Measurements from ENCODE around the gene NCKAP5.

- TF ChIP-seq POLR2AphosphoS5 (IDR thresholded peaks at IDR 0.05) (no peak), POLR2A (IDR thresholded peaks at IDR 0.05) (no peak), CTCF (IDR thresholded peaks at IDR 0.05 in 8 of 11, conservative IDR thresholded peaks at IDR 0.05 in 3 of 11) (no peak)
Observed at GRCh38 chr2:132793532-132793931, 774.7 kb downstream of the NCKAP5 start.

Data from spleen (tissue), 7 donors.